ENCODE data around the gene PTPRE. TPM values are rescaled to one million over a fixed set of nuclear protein-coding genes. Genes with fewer than 3 reads are reported as not detected.

Gene PTPRE
- total and polyA plus RNA-seq, 9 donors: 2.1 to 15.5 (median 6.9) TPM

- peaks cover 5% of the 10 kb centered on the region for H3K4me1 ChIP-seq (ENCODE audit: insufficient read depth)
- 72 to 83% (median 83%) methylated on average over 5 of the region's 5 CpGs for WGBS, 3 donors
- H3K9me3 ChIP-seq: no peaks in the 10 kb centered on the region
- no peak for TF ChIP-seq EP300 (IDR thresholded peaks at IDR 0.05)
- TF ChIP-seq POLR2A (IDR thresholded peaks at IDR 0.05): no peak
- TF ChIP-seq, protein P1, sequence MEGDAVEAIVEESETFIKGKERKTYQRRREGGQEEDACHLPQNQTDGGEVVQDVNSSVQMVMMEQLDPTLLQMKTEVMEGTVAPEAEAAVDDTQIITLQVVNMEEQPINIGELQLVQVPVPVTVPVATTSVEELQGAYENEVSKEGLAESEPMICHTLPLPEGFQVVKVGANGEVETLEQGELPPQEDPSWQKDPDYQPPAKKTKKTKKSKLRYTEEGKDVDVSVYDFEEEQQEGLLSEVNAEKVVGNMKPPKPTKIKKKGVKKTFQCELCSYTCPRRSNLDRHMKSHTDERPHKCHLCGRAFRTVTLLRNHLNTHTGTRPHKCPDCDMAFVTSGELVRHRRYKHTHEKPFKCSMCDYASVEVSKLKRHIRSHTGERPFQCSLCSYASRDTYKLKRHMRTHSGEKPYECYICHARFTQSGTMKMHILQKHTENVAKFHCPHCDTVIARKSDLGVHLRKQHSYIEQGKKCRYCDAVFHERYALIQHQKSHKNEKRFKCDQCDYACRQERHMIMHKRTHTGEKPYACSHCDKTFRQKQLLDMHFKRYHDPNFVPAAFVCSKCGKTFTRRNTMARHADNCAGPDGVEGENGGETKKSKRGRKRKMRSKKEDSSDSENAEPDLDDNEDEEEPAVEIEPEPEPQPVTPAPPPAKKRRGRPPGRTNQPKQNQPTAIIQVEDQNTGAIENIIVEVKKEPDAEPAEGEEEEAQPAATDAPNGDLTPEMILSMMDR (IDR thresholded peaks at IDR 0.05): no peak
- intact Hi-C loops (cut with DNase I): no loop called here
- H3K27me3 ChIP-seq: no peaks in the 10 kb centered on the region
- DNase-seq: no peak
- H3K4me3 ChIP-seq: no peak overlapping the region
- no peaks in the 10 kb centered on the region for H3K36me3 ChIP-seq
- H3K27ac ChIP-seq: no peak overlapping the region
Measured at GRCh38 chr10:127875916-127876315, 31.0 kb upstream of the PTPRE start.

DNA sequence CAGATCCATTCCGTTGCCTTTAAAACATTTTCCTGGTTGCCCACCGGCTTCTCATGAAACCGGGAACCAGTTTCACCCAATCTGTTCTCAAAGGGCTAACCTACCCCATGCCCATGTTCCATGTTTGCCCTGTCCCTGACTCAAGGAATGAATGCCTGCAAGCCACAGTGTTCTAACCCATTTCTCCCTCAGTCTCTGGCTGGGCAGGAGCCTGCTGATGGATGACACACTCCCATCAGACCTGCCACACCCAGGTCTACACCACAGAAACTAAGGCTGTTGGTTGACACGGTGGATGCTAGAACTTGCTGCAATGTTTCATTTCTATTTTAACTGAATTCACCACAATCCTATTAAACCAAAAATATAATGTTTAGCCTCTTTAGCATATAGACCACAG lies 29.8 kb upstream of the PTPRE start:
- TF ChIP-seq EP300 (IDR thresholded peaks at IDR 0.05) (no peak), POLR2A (IDR thresholded peaks at IDR 0.05) (no peak)
- TF ChIP-seq, protein P1 (IDR thresholded peaks at IDR 0.05): no peak
- 91 to 95% (median 94%) methylated on average over 4 of the region's 4 CpGs for WGBS, 3 donors
- Histone ChIP-seq H3K27ac (no peak overlapping the region), H3K4me1 (ENCODE audit: insufficient read depth) (peaks cover 4% of the 10 kb centered on the region), H3K27me3 (no peaks in the 10 kb centered on the region), H3K4me3 (no peak overlapping the region), H3K9me3 (no peaks in the 10 kb centered on the region), H3K36me3 (no peaks in the 10 kb centered on the region)
- no peak for DNase-seq
- intact Hi-C loops (cut with DNase I): no loop called here

DNA sequence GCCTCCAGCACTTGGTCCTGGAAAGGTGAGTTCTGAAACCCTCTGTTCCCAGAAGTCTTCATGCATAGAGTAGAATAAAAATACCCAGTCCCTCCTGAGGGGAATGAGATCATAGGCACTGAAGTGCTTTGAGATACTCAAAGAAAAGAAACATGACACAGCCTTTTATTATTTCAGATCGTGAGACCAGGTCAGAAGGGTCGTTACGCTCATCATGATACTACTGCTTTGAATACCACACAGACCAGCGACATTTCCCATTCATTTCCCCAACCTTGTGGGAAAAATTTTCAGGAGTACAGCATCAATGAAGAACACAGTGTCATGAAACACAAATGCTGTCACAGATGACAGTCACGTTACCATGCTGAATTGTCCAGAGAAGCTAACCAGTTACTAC lies 29.2 kb upstream of the PTPRE start:
- no peaks in the 10 kb centered on the region for H3K27me3 ChIP-seq
- H3K4me3 ChIP-seq: no peak overlapping the region
- 86 to 90% (median 88%) methylated on average over 5 of the region's 5 CpGs for WGBS, 3 donors
- H3K9me3 ChIP-seq: no peaks in the 10 kb centered on the region
- DNase-seq: no peak
- no peaks in the 10 kb centered on the region for H3K36me3 ChIP-seq
- TF ChIP-seq EP300 (IDR thresholded peaks at IDR 0.05): no peak
- no peaks in the 10 kb centered on the region for H3K4me1 ChIP-seq (ENCODE audit: insufficient read depth)
- H3K27ac ChIP-seq: no peak overlapping the region
- intact Hi-C loops (cut with DNase I): no loop called here

GRCh38 chr10:127878475-127879055 lies 28.3 kb upstream of the PTPRE start:
- intact Hi-C loops (cut with DNase I): no loop called here
- Histone ChIP-seq H3K4me3 (no peak overlapping the region), H3K27me3 (no peaks in the 10 kb centered on the region), H3K36me3 (no peaks in the 10 kb centered on the region), H3K9me3 (no peaks in the 10 kb centered on the region), H3K4me1 (ENCODE audit: insufficient read depth) (no peaks in the 10 kb centered on the region), H3K27ac (no peak overlapping the region)
- TF ChIP-seq POLR2A (IDR thresholded peaks at IDR 0.05): no peak
- no peak for DNase-seq
- 91 to 97% (median 92%) methylated on average over 4 of the region's 4 CpGs for WGBS, 3 donors

GRCh38 chr10:127880557-127880956 lies 26.3 kb upstream of the PTPRE start:
- Histone ChIP-seq H3K4me3 (no peak overlapping the region), H3K9me3 (no peaks in the 10 kb centered on the region), H3K27me3 (no peaks in the 10 kb centered on the region), H3K36me3 (no peaks in the 10 kb centered on the region), H3K4me1 (ENCODE audit: insufficient read depth) (no peaks in the 10 kb centered on the region), H3K27ac (no peak overlapping the region)
- WGBS, 3 donors: 32 to 60% (median 37%) methylated on average over 2 of the region's 2 CpGs
- TF ChIP-seq POLR2A (IDR thresholded peaks at IDR 0.05): no peak
- intact Hi-C loops (cut with DNase I): no loop called here
- DNase-seq: no peak

DNA sequence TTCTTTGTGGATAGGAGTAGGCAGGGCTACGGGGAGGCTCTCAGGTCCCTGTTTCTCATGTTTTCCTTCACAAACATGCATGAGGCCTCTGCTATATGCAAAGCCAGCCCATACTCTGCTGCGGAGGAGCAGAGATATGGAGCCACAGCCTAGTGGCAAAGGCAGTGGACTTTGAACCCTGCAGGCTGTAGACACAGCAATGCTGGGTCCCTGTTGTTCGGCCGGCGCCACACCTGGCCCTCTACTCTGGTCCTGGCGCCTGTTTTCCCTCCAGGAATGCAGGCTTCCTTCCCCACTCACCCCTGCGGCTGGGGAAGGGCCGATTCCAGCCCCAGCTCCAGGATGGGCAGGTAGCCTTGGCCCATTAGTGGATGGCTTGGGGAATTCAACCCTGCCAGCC lies 25.6 kb upstream of the PTPRE start:
- H3K36me3 ChIP-seq: no peaks in the 10 kb centered on the region
- no peak overlapping the region for H3K4me3 ChIP-seq
- TF ChIP-seq, protein P1 (IDR thresholded peaks at IDR 0.05): no peak
- TF ChIP-seq POLR2A (IDR thresholded peaks at IDR 0.05) (no peak), EP300 (IDR thresholded peaks at IDR 0.05) (no peak)
- 92 to 95% (median 94%) methylated on average over 8 of the region's 8 CpGs for WGBS, 3 donors
- no peaks in the 10 kb centered on the region for H3K4me1 ChIP-seq (ENCODE audit: insufficient read depth)
- no peak overlapping the region for H3K27ac ChIP-seq
- DNase-seq: no peak
- H3K9me3 ChIP-seq: no peaks in the 10 kb centered on the region
- no peaks in the 10 kb centered on the region for H3K27me3 ChIP-seq
- intact Hi-C loops (cut with DNase I): no loop called here
